ENCODE results near the gene TTLL4.

The TTLL4 gene

GRCh38 chr2:218798767-218799504, 88.3 kb downstream of the TTLL4 start:
- Histone ChIP-seq H3K36me3 (no peaks in the 10 kb centered on the region), H3K9me3 (ENCODE audit: severe bottlenecking) (peaks cover under 1% of the 10 kb centered on the region), H3K27me3 (ENCODE audit: insufficient read depth, low read depth, severe bottlenecking) (no peaks in the 10 kb centered on the region), H3K4me3 (ENCODE audit: low read depth, low read length) (no peak overlapping the region), H3K27ac (no peak overlapping the region)
- DNase-seq = no peak
- TF ChIP-seq CTCF (IDR thresholded peaks at IDR 0.05; ENCODE audit: low read depth, low read length) = no peak

GRCh38 chr2:218799990-218800389, 89.4 kb downstream of the TTLL4 start:
- H3K36me3 ChIP-seq = no peaks in the 10 kb centered on the region
- H3K9me3 ChIP-seq (ENCODE audit: severe bottlenecking) = peaks cover 10% of the 10 kb centered on the region
- H3K27me3 ChIP-seq (ENCODE audit: insufficient read depth, low read depth, severe bottlenecking) = no peaks in the 10 kb centered on the region
- no peak overlapping the region for H3K4me3 ChIP-seq (ENCODE audit: low read depth, low read length)
- no peak for DNase-seq
- H3K27ac ChIP-seq = no peak overlapping the region
- TF ChIP-seq CTCF (IDR thresholded peaks at IDR 0.05; ENCODE audit: low read depth, low read length) = no peak

GRCh38 chr2:218802386-218802994, 91.9 kb downstream of the TTLL4 start:
- no peaks in the 10 kb centered on the region for H3K36me3 ChIP-seq
- DNase-seq = no peak
- no peaks in the 10 kb centered on the region for H3K27me3 ChIP-seq (ENCODE audit: insufficient read depth, low read depth, severe bottlenecking)
- H3K4me3 ChIP-seq (ENCODE audit: low read depth, low read length) = no peak overlapping the region
- no peak overlapping the region for H3K27ac ChIP-seq
- H3K9me3 ChIP-seq (ENCODE audit: severe bottlenecking) = peaks cover 10% of the 10 kb centered on the region
- TF ChIP-seq CTCF (IDR thresholded peaks at IDR 0.05; ENCODE audit: low read depth, low read length) = no peak

DNA sequence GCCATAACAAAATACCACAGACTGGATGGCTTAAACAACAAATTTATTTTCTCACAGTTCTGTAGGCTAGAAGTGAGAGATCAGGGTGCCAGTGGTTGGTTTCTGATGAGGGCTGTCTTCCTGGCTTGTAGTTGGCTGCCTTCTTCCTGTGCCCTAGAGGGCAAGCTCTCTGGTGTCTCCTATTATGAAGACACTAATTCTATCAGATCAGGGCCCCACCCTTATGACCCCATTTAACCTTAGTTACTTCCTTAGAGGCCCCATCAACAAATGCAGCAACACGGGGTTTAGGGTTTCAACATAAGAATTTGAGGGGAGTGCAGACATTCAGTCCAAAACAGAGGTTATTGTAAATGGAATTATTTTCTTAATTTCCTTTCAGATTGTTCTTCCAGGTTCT, 94.2 kb downstream of the TTLL4 start:
- Histone ChIP-seq H3K36me3 (no peaks in the 10 kb centered on the region), H3K9me3 (ENCODE audit: severe bottlenecking) (peaks cover 10% of the 10 kb centered on the region), H3K27ac (no peak overlapping the region), H3K4me3 (ENCODE audit: low read depth, low read length) (no peak overlapping the region), H3K27me3 (ENCODE audit: insufficient read depth, low read depth, severe bottlenecking) (no peaks in the 10 kb centered on the region)
- DNase-seq = no peak
- TF ChIP-seq CTCF (IDR thresholded peaks at IDR 0.05; ENCODE audit: low read depth, low read length) = no peak

Data from WERI-Rb-1 (cell line).